Ascending aorta (tissue), 2 donors: ENCODE measurements around the gene BCO2. TPM values are rescaled to one million over a fixed set of nuclear protein-coding genes. Genes with fewer than 3 reads are reported as not detected.

Experiments
- DNase-seq, 2 donors: peaks; one replicate each; pipeline ENCODE4 v3.0.0-alpha.2; 2019; ENCODE audit warnings: low spot score in 2 of 2
- H3K27ac ChIP-seq, 2 donors: fragments of 200-600 bp; sonication (generic); one replicate each; pipeline ENCODE4 v1.5.1; 2016 to 2017; ENCODE audit warnings: mild to moderate bottlenecking in 1 of 2
- H3K27me3 ChIP-seq: fragments of 200-600 bp; sonication (generic); one replicate; pipeline ENCODE4 v1.5.1; 2017
- H3K36me3 ChIP-seq, 2 donors: fragments of 200-600 bp; sonication (generic); one replicate each; pipeline ENCODE4 v1.5.1; 2016
- H3K4me1 ChIP-seq, 2 donors: fragments of 200-600 bp; sonication (generic); one replicate each; pipeline ENCODE4 v1.5.1; 2016 to 2017; ENCODE audit warnings: mild to moderate bottlenecking in 1 of 2
- H3K4me3 ChIP-seq, 2 donors: fragments of 200-600 bp; sonication (generic); one replicate each; pipeline ENCODE4 v1.5.1; 2016 to 2017; ENCODE audit warnings: mild to moderate bottlenecking in 1 of 2
- H3K9me3 ChIP-seq, 2 donors: fragments of 200-600 bp; sonication (generic); one replicate each; pipeline ENCODE4 v1.5.1; 2016
- intact Hi-C: fragments of 100-400 bp; cut with DNase I; formaldehyde crosslinking; loops from one replicate; pipeline ENCODE4 v1.15.1; 2023
- total RNA-seq: library from RNA; depleted of rRNA; stranded (reverse); fragments of >200 nt; gene quantifications from one replicate; pipeline ENCODE4 v1.1.0, GENCODE V29; 2016
- TF ChIP-seq, protein P1 (sequence below), 3 experiments: fragments of 200-600 bp in 2 of 3; fragments of 450-650 bp in 1 of 3; sonication (generic) in 2 of 3; IDR thresholded peaks; one replicate each; pipeline ENCODE4 v1.5.1; 2016 to 2019; ENCODE audit warnings: antibody characterized with exemption in 3 of 3, mild to moderate bottlenecking in 1 of 3, moderate library complexity in 1 of 3

BCO2 gene, protein sequence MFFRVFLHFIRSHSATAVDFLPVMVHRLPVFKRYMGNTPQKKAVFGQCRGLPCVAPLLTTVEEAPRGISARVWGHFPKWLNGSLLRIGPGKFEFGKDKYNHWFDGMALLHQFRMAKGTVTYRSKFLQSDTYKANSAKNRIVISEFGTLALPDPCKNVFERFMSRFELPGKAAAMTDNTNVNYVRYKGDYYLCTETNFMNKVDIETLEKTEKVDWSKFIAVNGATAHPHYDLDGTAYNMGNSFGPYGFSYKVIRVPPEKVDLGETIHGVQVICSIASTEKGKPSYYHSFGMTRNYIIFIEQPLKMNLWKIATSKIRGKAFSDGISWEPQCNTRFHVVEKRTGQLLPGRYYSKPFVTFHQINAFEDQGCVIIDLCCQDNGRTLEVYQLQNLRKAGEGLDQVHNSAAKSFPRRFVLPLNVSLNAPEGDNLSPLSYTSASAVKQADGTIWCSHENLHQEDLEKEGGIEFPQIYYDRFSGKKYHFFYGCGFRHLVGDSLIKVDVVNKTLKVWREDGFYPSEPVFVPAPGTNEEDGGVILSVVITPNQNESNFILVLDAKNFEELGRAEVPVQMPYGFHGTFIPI
- total RNA-seq, result not detected

GRCh38 chr11:112174789-112175598 lies at the start of gene BCO2:
Gene BCO2 (plus strand): TSS chr11:112175512. CDS start chr11:112175602, 90 bp downstream.
- intact Hi-C loops, result loop anchor here (1.0 kb wide), 1 partner anchor 62 kb away; no protein-coding TSS in a partner anchor
- peaks cover 0 to 3% of the 10 kb centered on the region in 2 donors for H3K4me1 ChIP-seq
- H3K36me3 ChIP-seq, result no peaks in the 10 kb centered on the region
- H3K27ac ChIP-seq, result peak within 1 kb of the TSS in 1 of 2 donors; percentile 31
- no peaks in the 10 kb centered on the region for H3K9me3 ChIP-seq
- peak; percentile 43 to 88 for DNase-seq
- H3K27me3 ChIP-seq, result no peaks in the 10 kb centered on the region
- H3K4me3 ChIP-seq, result peak within 1 kb of the TSS; percentile 44 to 46
- TF ChIP-seq, protein P1, sequence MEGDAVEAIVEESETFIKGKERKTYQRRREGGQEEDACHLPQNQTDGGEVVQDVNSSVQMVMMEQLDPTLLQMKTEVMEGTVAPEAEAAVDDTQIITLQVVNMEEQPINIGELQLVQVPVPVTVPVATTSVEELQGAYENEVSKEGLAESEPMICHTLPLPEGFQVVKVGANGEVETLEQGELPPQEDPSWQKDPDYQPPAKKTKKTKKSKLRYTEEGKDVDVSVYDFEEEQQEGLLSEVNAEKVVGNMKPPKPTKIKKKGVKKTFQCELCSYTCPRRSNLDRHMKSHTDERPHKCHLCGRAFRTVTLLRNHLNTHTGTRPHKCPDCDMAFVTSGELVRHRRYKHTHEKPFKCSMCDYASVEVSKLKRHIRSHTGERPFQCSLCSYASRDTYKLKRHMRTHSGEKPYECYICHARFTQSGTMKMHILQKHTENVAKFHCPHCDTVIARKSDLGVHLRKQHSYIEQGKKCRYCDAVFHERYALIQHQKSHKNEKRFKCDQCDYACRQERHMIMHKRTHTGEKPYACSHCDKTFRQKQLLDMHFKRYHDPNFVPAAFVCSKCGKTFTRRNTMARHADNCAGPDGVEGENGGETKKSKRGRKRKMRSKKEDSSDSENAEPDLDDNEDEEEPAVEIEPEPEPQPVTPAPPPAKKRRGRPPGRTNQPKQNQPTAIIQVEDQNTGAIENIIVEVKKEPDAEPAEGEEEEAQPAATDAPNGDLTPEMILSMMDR (IDR thresholded peaks at IDR 0.05), result peak; percentile 63 to 83 (median 78)

- Histone ChIP-seq H3K27me3 (no peaks in the 10 kb centered on the region), H3K4me3 (no peak overlapping the region), H3K4me1 (no peaks in the 10 kb centered on the region), H3K9me3 (no peaks in the 10 kb centered on the region), H3K36me3 (no peaks in the 10 kb centered on the region), H3K27ac (no peak overlapping the region)
- TF ChIP-seq, protein P1 (IDR thresholded peaks at IDR 0.05), result no peak
- intact Hi-C loops, result no loop called here
- DNase-seq, result no peak
Measured at GRCh38 chr11:112127056-112127455, 48.3 kb upstream of the BCO2 start.

- no peaks in the 10 kb centered on the region for H3K4me1 ChIP-seq
- intact Hi-C loops, result no loop called here
- peak in 1 of 2 donors; percentile 70 for DNase-seq
- TF ChIP-seq, protein P1 (IDR thresholded peaks at IDR 0.05), result no peak
- H3K36me3 ChIP-seq, result no peaks in the 10 kb centered on the region
- H3K27ac ChIP-seq, result no peak overlapping the region
- H3K9me3 ChIP-seq, result no peaks in the 10 kb centered on the region
- H3K4me3 ChIP-seq, result no peak overlapping the region
- H3K27me3 ChIP-seq, result no peaks in the 10 kb centered on the region
Measured at GRCh38 chr11:112128483-112129121, 46.7 kb upstream of the BCO2 start.

GRCh38 chr11:112129656-112130055 lies 45.7 kb upstream of the BCO2 start:
- Histone ChIP-seq H3K27me3 (no peaks in the 10 kb centered on the region), H3K27ac (no peak overlapping the region), H3K36me3 (no peaks in the 10 kb centered on the region), H3K4me3 (no peak overlapping the region), H3K4me1 (no peaks in the 10 kb centered on the region), H3K9me3 (no peaks in the 10 kb centered on the region)
- TF ChIP-seq, protein P1 (IDR thresholded peaks at IDR 0.05), result no peak
- no peak for DNase-seq
- intact Hi-C loops, result no loop called here

DNA sequence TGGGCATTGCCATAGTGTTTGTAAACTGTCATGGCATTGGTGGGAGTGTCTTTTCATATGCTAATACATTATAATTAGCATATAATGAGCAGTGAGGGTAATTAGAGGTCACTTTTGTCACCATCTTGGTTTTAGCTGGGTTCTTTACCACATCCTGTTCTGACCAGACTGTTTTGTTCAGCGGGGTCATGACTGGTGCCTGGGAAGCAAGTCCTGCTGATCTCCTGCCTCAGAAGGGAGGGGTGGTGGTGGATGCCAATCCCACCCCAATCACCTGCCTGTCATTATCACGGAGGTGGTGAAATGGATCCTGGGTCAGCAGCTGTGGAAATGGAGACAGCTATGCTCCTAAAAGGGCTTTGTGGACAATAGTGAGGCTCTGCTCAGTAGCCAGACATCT lies 42.6 kb upstream of the BCO2 start:
- TF ChIP-seq, protein P1 (IDR thresholded peaks at IDR 0.05), result no peak
- Histone ChIP-seq H3K4me3 (no peak overlapping the region), H3K4me1 (no peaks in the 10 kb centered on the region), H3K9me3 (no peaks in the 10 kb centered on the region), H3K27ac (no peak overlapping the region), H3K27me3 (no peaks in the 10 kb centered on the region), H3K36me3 (no peaks in the 10 kb centered on the region)
- intact Hi-C loops, result no loop called here
- DNase-seq, result no peak
